Left lung (tissue), 10 donors: ENCODE measurements around the gene TRIM8. TPM values are rescaled to one million over a fixed set of nuclear protein-coding genes. Genes with fewer than 3 reads are reported as not detected.

Experiments used
- ATAC-seq: fragments of 200-7000 bp; cut with Tn5 transposase; one replicate; pipeline ENCODE4 v1.9.1; 2020; ENCODE audit warnings: moderate library complexity
- DNase-seq, 4 donors: peaks; one replicate each; pipeline ENCODE4 v3.0.0-alpha.2; 2013 to 2020
- H3K27ac ChIP-seq, 2 donors: fragments of 200-600 bp; sonication (generic) in 1 of 2; one replicate each; pipeline versions ENCODE4 v1.5.0 to v1.8.0; 2020 to 2021
- H3K27me3 ChIP-seq, 2 donors: fragments of 200-600 bp; sonication (generic) in 1 of 2; one replicate each; pipeline versions ENCODE4 v1.5.0 to v1.8.0; 2020 to 2021
- H3K36me3 ChIP-seq, 2 donors: fragments of 200-600 bp; sonication (generic) in 1 of 2; one replicate each; pipeline versions ENCODE4 v1.5.0 to v1.8.0; 2020 to 2021
- H3K4me1 ChIP-seq, 2 donors: fragments of 200-600 bp; one replicate each; pipeline ENCODE4 v1.8.0; 2021
- H3K4me3 ChIP-seq, 2 donors: fragments of 200-600 bp; sonication (generic) in 1 of 2; one replicate each; pipeline versions ENCODE4 v1.5.0 to v1.8.0; 2020 to 2021; ENCODE audit warnings: mild to moderate bottlenecking in 1 of 2
- H3K9me3 ChIP-seq, 2 donors: fragments of 200-600 bp; sonication (generic) in 1 of 2; one replicate each; pipeline versions ENCODE4 v1.5.0 to v1.8.0; 2020 to 2021
- CTCF ChIP-seq, 2 donors: fragments of 200-600 bp; sonication (generic) in 1 of 2; IDR thresholded peaks; one replicate each; pipeline versions ENCODE4 v1.5.0 to v1.8.0; 2021; ENCODE audit warnings: antibody characterized with exemption in 2 of 2
- intact Hi-C, 2 donors: fragments of 100-400 bp; cut with DNase I; formaldehyde crosslinking; loops; one replicate each; pipeline versions ENCODE4 v1.11.2 to v1.14.2; 2022
- polyA plus RNA-seq, 6 donors: library from polyadenylated mRNA; unstranded; fragments of 120-200 nt; gene quantifications; one replicate each; pipeline ENCODE4 v1.2.1, GENCODE V29; 2013; ENCODE audit not compliant: insufficient read length in 6 of 6
- total RNA-seq, 2 donors: library from RNA; stranded (reverse); fragmentation: NEBNext Ultra II Directional; extraction: Animal tissue kit (Norgen Biotek cat#: 25700); gene quantifications; one replicate each; pipeline ENCODE4 v1.2.1, GENCODE V29; 2021
- donor health status: DM: no; HTN: yes; CAD: no.
- donor health status: DM: no; HTN: no; CAD: no.

Gene TRIM8
- total and polyA plus RNA-seq, 8 donors = 88.9 to 180 (median 112) TPM

- peaks cover 0 to 5% of the 10 kb centered on the region in 2 donors for H3K36me3 ChIP-seq
- no peaks in the 10 kb centered on the region for H3K9me3 ChIP-seq
- intact Hi-C loops = no loop called here
- no peak for TF ChIP-seq CTCF (IDR thresholded peaks at IDR 0.05)
- ATAC-seq (peak; percentile 54), DNase-seq (peak in 1 of 4 donors; percentile 1)
- no peak overlapping the region for H3K4me3 ChIP-seq
- H3K27ac ChIP-seq = peak overlapping the region; percentile 26 to 92
- no peaks in the 10 kb centered on the region for H3K27me3 ChIP-seq
- peaks cover 26 to 50% of the 10 kb centered on the region in 2 donors for H3K4me1 ChIP-seq
These were observed 8.9 kb upstream of the TRIM8 start for GRCh38 chr10:102635377-102635776.

- no peaks in the 10 kb centered on the region for H3K36me3 ChIP-seq
- peaks cover 7 to 24% of the 10 kb centered on the region in 2 donors for H3K4me1 ChIP-seq
- H3K4me3 ChIP-seq = no peak overlapping the region
- intact Hi-C loops = no loop called here
- no peak for DNase-seq
- no peaks in the 10 kb centered on the region for H3K27me3 ChIP-seq
- no peak for ATAC-seq
- no peak for TF ChIP-seq CTCF (IDR thresholded peaks at IDR 0.05)
- no peaks in the 10 kb centered on the region for H3K9me3 ChIP-seq
- no peak overlapping the region for H3K27ac ChIP-seq
These were observed 4.7 kb upstream of the TRIM8 start for GRCh38 chr10:102639537-102639936.

GRCh38 chr10:102641402-102641801 is 2.9 kb upstream of the TRIM8 start:
- DNase-seq = no peak
- H3K9me3 ChIP-seq = no peaks in the 10 kb centered on the region

GRCh38 chr10:102641880-102642735 is 2.2 kb upstream of the TRIM8 start:
- TF ChIP-seq CTCF (IDR thresholded peaks at IDR 0.05) = no peak
- ATAC-seq (peak; percentile 76), DNase-seq (peak; percentile 97 to 99 (median 98))
- H3K27me3 ChIP-seq = no peaks in the 10 kb centered on the region
- H3K36me3 ChIP-seq = no peaks in the 10 kb centered on the region
- peaks cover 5 to 11% of the 10 kb centered on the region in 2 donors for H3K4me1 ChIP-seq
- peak overlapping the region; percentile 76 to 85 for H3K4me3 ChIP-seq
- H3K27ac ChIP-seq = peak overlapping the region; percentile 98 to 99
- intact Hi-C loops = no loop called here
- H3K9me3 ChIP-seq = no peaks in the 10 kb centered on the region

More at GRCh38 chr10:102641402-102641801, 2.9 kb upstream of the TRIM8 start:
- Histone ChIP-seq H3K27me3 (no peaks in the 10 kb centered on the region), H3K4me1 (peaks cover 0 to 6% of the 10 kb centered on the region in 2 donors), H3K27ac (peak overlapping the region; percentile 98 to 99), H3K4me3 (peak overlapping the region; percentile 76 to 85), H3K36me3 (no peaks in the 10 kb centered on the region)
- ATAC-seq = no peak
- intact Hi-C loops = no loop called here
- TF ChIP-seq CTCF (IDR thresholded peaks at IDR 0.05) = no peak

GRCh38 chr10:102642736-102643335 is 1.4 kb upstream of the TRIM8 start:
- no peak for TF ChIP-seq CTCF (IDR thresholded peaks at IDR 0.05)
- DNase-seq (peak in 3 of 4 donors; percentile 81 to 89 (median 86)), ATAC-seq (no peak)
- intact Hi-C loops = no loop called here
- peaks cover 12 to 19% of the 10 kb centered on the region in 2 donors for H3K4me1 ChIP-seq
- H3K27ac ChIP-seq = peak overlapping the region; percentile 98 to 99
- no peaks in the 10 kb centered on the region for H3K9me3 ChIP-seq
- H3K36me3 ChIP-seq = no peaks in the 10 kb centered on the region
- H3K27me3 ChIP-seq = no peaks in the 10 kb centered on the region
- peak overlapping the region; percentile 76 to 85 for H3K4me3 ChIP-seq
